ENCODE measurements around the gene HIGD1C.

DNA sequence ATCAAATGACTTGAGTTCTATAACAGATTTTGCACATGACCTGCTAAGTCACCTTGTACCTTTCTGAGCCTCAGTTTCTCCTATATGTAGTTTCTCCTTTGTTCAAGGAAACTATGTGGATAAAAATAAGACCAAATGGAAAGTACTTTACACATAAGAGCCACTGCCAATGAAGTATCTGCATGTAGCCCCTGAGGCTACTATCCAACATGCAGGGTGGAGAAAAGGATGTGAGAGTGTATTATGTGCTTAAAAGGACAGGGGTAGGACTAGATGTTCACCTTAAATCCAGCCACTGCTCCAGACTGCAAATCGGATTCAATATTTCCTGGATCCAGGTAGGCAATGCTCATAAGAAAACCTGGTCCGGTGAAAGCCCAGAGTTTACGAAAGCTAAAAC, 52.7 kb downstream of the HIGD1C start:
- TF ChIP-seq, protein P1, sequence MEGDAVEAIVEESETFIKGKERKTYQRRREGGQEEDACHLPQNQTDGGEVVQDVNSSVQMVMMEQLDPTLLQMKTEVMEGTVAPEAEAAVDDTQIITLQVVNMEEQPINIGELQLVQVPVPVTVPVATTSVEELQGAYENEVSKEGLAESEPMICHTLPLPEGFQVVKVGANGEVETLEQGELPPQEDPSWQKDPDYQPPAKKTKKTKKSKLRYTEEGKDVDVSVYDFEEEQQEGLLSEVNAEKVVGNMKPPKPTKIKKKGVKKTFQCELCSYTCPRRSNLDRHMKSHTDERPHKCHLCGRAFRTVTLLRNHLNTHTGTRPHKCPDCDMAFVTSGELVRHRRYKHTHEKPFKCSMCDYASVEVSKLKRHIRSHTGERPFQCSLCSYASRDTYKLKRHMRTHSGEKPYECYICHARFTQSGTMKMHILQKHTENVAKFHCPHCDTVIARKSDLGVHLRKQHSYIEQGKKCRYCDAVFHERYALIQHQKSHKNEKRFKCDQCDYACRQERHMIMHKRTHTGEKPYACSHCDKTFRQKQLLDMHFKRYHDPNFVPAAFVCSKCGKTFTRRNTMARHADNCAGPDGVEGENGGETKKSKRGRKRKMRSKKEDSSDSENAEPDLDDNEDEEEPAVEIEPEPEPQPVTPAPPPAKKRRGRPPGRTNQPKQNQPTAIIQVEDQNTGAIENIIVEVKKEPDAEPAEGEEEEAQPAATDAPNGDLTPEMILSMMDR (IDR thresholded peaks at IDR 0.05) = no peak
- TF ChIP-seq POLR2A (IDR thresholded peaks at IDR 0.05) = no peak
